Bronchial epithelial cell (primary cell): ENCODE data around the gene MRTFB. TPM values are rescaled to one million over a fixed set of nuclear protein-coding genes. Genes with fewer than 3 reads are reported as not detected.

ENCODE experiments used
- DNase-seq: peaks from one replicate; pipeline ENCODE4 v3.0.0-alpha.2; 2010; ENCODE audit warnings: low read depth
- FAIRE-seq: peaks from 2 replicates; lab custom pipeline; 2011; peaks lifted over from hg19 to GRCh38; lab: Jason Lieb, UNC
- H3K27me3 ChIP-seq: 2 replicates; pipeline ENCODE4 v1.5.1; 2011; ENCODE audit warnings: low read length; ENCODE audit not compliant: control insufficient read depth, insufficient read depth
- H3K36me3 ChIP-seq: 2 replicates; pipeline ENCODE4 v1.5.1; 2011; ENCODE audit warnings: low read length; ENCODE audit not compliant: control insufficient read depth, insufficient read depth
- H3K4me3 ChIP-seq: 2 replicates; pipeline ENCODE4 v1.5.1; 2011; ENCODE audit warnings: mild to moderate bottlenecking, low read depth, low read length, control low read depth
- CTCF ChIP-seq: IDR thresholded peaks from 2 replicates; pipeline ENCODE4 v1.5.1; 2011; ENCODE audit warnings: mild to moderate bottlenecking, moderate library complexity, low read length, control low read depth, inconsistent platforms; ENCODE audit not compliant: insufficient read depth, severe bottlenecking
- total RNA-seq: library from RNA; depleted of rRNA; stranded (reverse); fragments of >200 nt; gene quantifications from 2 replicates; pipeline ENCODE4 v1.2.1, GENCODE V29; 2014

The MRTFB gene
- total RNA-seq, 1 donor from 2014 or later = 6.8 TPM

DNA sequence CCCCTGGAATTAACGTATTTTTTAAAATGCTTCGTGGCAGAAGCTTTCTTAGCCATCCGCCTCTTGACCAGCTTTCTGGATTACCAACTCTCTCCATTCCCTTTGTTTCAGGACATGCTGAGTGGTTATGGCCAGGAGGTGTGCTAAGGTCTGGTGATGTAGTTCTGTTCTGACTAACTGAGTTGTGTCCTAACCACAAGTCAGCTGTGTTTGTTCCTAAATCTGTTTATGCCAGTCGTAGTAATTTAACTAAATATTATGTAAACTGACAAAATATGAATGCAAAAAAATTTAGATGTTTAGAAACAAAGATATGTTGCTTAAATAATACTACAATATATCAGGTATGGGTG is 61.6 kb downstream of the MRTFB start:
- DNase-seq (peak; percentile 50), FAIRE-seq (no peak)
- Histone ChIP-seq H3K4me3 (no peak overlapping the region), H3K36me3 (peaks cover 4% of the 10 kb centered on the region), H3K27me3 (no peaks in the 10 kb centered on the region)
- TF ChIP-seq CTCF = no peak

DNA sequence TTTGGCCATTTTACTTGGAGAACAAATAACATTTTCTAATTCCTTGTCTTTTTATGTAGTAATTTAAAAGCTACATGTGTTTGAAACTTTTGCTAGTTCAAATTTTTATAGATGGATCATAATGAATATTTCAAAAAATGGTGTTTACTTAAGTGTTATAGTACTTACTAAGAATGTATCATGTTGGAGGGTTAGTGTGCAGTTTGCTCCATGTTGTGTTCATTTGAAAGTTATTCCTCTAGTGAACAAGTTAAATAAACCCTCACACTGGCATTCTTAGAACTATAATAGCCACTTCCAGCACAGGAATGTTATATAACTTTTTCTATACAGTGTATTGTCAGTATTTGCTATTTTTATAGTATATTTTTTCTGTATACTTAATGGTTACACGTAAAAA is 62.8 kb downstream of the MRTFB start:
- Histone ChIP-seq H3K27me3 (no peaks in the 10 kb centered on the region), H3K36me3 (peaks cover 2% of the 10 kb centered on the region), H3K4me3 (no peak overlapping the region)
- no peak for FAIRE-seq
- no peak for TF ChIP-seq CTCF
- DNase-seq = no peak

GRCh38 chr16:14135704-14136103 is 64.6 kb downstream of the MRTFB start:
- no peak overlapping the region for H3K4me3 ChIP-seq
- DNase-seq = no peak
- TF ChIP-seq CTCF = no peak
- H3K36me3 ChIP-seq = peaks cover 2% of the 10 kb centered on the region
- H3K27me3 ChIP-seq = no peaks in the 10 kb centered on the region
- FAIRE-seq = no peak

DNA sequence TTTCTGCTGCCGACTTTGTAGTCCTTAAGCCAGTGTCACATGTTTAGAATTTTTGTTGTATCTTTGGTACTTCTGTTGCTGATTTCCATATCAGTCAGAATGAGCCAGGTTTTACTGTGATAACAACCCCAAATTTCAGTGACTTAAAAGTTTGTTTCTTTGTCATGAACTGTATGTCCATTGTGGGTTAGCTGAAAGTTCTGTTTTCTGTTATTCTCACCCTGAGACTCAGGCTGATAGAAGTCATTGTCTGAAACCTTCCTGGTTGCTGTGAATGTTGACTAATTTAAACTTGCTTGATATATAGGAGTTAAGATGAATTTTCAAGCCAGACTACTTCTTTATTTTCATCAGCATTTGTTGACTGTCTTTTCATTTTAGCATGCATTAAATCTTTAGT is 68.8 kb downstream of the MRTFB start:
- DNase-seq = no peak
- Histone ChIP-seq H3K4me3 (no peak overlapping the region), H3K36me3 (peaks cover 2% of the 10 kb centered on the region), H3K27me3 (no peaks in the 10 kb centered on the region)
- FAIRE-seq = no peak
- TF ChIP-seq CTCF = no peak

DNA sequence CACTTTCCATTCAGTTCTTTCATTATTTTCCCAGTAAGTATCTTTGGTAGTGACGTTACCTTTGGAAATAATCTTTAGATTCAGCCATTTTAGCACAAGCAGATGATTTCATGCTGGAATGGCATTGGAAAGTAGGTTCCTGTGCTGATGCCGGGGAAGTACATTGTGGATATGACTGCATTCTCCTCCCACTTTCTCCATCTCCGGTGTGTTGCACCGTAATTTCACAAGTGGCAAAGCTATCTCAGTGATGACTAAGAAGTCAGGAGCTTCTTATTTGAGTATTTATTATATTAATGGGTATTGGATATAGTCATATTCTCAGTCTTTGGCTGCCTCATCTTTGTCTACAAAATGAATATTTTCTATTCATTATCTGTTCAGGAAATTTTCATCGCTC is 69.8 kb downstream of the MRTFB start:
- no peak for FAIRE-seq
- TF ChIP-seq CTCF = no peak

GRCh38 chr16:14146445-14146844 is 75.3 kb downstream of the MRTFB start:
- H3K4me3 ChIP-seq = no peak overlapping the region
- DNase-seq (no peak), FAIRE-seq (no peak)

More for the DNA sequence above, 69.8 kb downstream of the MRTFB start:
- no peak overlapping the region for H3K4me3 ChIP-seq
- H3K27me3 ChIP-seq = no peaks in the 10 kb centered on the region
- peaks cover 2% of the 10 kb centered on the region for H3K36me3 ChIP-seq
- DNase-seq = no peak

More at GRCh38 chr16:14146445-14146844, 75.3 kb downstream of the MRTFB start:
- TF ChIP-seq CTCF = no peak
- Histone ChIP-seq H3K27me3 (no peaks in the 10 kb centered on the region), H3K36me3 (no peaks in the 10 kb centered on the region)
